HK-2 (cell line): ENCODE data around the gene FADS2.
A peak's percentile ranks its signal among the peaks of the same experiment; 100 is the strongest.

Experiments
- DNase-seq: peaks from one replicate; pipeline ENCODE4 v3.0.0-alpha.2; 2018; ENCODE audit not compliant: unreplicated experiment

The FADS2 gene

DNA sequence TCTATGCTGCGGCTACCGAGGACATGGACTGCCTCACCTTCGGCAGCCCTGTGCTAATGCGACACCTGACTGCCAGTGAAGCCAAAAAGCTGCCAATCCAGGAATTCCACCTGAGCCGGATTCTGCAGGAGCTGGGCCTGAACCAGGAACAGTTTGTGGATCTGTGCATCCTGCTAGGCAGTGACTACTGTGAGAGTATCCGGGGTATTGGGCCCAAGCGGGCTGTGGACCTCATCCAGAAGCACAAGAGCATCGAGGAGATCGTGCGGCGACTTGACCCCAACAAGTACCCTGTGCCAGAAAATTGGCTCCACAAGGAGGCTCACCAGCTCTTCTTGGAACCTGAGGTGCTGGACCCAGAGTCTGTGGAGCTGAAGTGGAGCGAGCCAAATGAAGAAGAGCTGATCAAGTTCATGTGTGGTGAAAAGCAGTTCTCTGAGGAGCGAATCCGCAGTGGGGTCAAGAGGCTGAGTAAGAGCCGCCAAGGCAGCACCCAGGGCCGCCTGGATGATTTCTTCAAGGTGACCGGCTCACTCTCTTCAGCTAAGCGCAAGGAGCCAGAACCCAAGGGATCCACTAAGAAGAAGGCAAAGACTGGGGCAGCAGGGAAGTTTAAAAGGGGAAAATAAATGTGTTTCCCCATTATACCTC lies 32.1 kb upstream of the FADS2 start:
- no peak for DNase-seq

DNA sequence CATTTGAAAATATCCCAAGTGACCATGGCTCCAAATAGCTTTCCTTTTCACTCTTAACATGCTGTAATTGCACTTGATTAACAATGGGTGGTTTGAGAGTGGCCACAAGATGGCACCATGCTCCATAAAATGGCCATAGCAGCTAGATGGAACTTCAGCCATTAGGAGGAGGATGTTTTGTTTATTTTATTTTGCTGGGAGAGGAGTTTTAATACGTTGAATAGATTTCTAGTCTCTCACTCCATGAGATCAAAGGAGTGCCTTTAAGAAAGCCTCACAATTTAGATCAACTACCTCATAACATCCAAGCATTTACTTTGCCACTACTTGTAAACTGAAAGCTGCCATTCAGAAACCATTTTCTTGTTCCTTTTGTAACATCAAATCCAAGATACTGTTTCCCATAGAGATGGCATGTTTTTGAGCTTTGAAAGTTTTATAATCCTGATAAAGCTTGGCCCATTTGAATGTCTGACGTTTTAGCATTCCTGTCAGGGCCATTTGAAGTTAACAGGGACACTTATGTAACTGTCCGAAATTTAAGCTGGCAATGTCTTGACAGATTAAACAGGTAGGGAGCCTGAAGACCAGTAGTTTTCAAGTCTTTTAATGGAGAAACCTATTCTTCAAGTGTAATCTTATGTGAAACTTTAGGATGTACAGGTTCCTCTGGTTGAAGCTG lies 30.7 kb upstream of the FADS2 start:
- DNase-seq, result peak; percentile 37

DNA sequence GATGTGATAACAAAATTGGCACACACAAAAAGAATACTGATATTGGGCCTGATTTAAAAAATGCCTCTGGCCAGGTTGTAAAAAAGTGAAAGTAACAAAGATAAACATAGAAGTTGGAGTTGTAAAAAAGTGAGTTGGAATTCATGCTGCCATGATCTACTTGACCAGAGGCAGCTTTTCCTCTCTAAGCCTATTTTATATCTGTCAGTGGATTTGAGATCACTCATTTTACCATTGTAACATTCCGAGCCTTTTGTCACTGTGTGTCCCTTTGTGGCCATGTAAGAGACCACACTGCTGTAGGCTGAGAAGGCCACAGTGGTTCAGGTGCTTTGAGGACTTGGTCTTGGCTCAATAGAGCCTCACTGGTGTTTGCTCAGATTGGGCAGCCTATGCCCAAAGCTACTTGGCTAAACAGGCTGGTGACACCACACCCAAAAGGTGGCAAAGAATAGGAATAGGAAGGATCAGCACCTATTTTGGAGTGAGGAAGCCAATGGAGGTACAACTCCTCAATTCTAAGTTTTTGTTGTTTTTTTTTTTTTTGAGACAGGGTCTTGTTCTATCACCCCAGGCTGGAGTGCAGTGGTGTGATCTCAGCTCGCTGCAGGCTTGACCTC lies 28.3 kb upstream of the FADS2 start:
- DNase-seq, result no peak

DNA sequence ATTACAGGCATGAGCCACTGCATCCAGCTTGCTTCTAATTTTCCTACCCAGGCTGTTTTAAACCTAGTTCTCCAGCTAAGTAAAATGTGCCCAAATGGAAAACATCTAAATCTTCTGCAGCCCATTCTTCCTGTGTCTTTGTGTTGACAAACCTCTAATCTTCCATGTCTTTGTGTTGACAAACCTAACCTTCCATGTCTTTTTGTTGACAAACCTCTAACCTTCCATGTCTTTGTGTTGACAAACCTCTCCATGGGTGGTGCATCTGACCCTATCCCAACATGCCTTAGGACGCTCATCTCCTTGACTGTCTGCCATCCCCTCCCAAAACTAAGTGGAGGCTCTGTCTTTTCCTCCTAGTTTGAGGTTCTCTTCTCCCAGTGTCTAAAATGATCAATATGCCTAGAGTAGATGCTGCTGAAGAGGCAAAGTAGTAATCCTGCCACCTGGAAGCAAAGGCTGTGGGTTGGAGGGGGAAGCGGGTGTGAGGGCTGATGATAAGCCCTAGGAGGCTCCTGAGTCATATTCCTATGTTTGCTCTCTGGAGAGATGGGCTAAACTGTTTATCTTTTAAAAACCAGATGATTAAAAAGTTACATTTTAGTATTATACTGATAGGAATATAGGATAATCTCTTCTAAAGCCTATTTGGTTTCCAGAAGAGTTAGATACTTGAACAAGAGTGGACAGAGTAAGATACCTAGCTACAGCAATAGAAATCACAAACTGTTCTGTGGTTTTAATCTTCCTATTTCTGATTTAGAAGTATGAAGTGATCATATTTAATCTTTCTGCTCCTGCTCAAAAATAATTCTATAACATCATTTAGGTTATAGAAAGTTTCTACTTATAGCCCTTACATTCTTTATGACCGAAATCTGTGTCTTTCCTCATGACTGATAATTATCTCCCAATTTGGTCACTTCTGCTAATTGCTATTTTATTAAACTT lies 27.5 kb upstream of the FADS2 start:
- no peak for DNase-seq

DNA sequence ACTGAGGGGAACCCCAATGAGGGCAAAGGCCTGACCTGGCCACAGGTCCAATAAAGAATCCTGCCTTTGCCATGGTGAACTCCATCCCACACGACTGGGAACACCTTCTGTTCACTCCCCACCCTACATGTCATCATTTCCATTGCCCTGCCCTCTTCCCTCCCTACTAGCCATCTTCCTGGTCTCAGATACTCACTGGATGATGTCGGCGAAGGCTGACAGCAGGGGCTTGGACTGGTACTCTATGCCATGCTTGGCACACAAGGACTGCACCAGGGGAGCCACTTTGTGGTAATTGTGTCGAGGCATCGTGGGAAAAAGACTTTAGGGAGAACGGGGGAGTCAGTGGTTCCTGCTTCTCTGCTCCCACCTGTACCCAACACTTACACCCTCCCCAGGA lies 25.5 kb upstream of the FADS2 start:
- DNase-seq, result no peak

DNA sequence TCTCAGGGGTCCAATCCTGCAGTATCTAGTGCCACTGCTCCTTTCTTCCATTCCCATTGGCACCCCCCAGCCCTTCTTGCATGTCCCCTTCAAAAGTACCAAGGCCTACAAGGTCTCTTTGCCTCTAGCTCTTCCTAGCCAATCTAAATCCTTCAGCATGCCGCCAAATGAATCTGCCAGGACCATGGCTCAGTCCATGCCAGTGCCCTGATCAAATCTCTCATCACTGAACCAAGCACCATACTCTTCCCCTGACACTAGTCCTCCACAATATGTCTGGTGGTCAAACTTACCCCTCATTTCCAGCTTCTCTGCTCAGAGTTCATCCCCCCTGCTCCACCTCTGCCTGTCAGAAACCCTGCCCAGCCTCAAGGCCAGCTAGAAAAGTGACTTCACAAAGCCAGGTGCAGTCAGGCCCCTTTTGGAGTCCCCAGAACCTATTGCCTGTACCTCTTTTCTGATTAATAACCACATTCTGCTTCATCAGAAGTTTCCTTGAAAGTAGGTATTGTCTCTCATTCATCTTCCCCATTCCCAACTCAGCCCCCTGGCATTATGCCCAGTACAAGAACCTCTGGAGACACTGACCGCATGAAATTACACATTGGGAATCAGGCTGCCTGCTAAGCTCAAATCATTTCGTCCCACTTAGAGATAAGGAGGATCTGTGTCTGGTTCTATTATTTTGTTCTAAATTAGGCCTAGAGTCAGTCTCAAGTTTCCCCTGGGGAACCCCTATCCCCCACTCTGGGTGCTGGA lies 24.0 kb upstream of the FADS2 start:
- no peak for DNase-seq

DNA sequence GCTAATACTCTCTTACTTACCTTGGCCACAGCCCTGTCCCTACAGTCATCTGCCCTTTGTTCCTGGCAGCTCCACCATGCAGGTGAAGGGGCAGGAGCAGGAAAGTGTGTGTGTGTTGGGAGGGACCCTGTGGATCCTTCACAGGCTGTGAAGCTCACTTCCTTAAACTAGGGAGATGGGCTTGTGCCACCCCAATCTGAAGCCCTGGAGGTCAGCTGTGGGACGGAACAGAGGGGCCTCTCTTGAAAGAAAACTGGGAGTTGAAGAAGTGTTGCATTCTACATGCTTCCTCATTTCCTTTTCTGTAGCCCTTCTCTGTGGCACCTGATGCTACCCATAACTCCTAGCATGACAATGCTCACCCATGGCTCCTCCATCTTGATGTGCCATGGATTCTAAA lies 23.0 kb upstream of the FADS2 start:
- no peak for DNase-seq

DNA sequence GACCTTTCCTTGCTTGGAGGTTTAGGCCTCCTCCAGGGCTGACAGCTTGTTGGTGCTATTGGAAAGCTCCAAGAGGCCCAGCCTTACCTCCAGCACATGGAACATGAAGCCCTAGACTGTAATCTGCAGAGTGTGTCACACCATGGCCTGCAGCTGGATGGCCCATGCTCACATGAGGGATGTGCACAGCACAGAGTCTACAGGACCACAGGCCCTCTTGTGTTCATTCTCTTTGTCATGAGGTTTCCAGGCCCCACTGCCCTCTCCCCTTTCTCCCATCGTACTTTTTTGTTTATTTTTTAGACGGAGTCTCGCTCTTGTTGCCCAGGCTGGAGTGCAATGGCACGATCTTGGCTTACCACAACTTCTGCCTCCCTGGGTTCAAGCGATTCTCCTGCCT lies 21.3 kb upstream of the FADS2 start:
- no peak for DNase-seq

DNA sequence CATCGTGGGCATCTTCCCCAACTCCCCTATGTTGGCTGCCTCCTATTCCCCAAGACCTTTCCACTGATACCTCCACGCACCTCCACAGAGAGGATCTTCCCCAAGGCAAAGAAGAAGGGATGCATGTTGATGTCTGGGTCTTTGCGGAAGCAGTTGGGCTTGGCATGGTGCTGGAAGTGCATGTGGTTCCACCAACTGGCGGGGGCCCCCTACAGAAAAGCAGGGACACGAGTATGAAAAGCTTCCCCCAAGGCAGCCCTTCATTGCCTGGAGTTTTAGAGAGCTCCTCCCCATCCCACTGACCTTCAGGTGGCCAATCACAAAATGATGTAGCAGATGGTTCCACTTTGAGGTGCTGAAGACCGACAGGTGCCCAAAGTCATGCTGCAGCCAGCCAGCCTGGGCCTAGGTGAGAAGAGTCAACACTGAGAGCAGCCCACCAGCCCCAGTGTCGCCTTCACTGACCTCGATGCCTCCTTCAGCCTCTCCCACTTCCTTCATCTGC lies 17.4 kb upstream of the FADS2 start:
- no peak for DNase-seq

DNA sequence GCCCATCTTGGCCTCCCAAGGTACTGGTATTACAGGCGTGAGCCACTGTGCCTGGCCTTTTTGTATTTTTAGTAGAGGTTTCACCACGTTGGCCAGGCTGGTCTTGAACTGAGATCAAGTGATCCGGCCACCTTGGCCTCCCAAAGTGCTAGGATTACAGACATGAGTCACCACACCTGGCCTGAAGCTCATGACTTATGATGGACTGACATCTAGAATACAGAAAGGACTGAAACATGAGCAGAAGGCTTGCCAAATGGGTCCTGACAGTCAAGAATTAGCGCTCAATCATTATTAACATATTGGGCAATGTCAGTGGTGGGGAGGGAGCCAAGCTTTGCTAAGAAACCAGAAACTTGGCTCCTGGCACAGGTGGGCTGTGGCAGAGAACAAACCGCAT lies 16.3 kb upstream of the FADS2 start:
- DNase-seq, result no peak

DNA sequence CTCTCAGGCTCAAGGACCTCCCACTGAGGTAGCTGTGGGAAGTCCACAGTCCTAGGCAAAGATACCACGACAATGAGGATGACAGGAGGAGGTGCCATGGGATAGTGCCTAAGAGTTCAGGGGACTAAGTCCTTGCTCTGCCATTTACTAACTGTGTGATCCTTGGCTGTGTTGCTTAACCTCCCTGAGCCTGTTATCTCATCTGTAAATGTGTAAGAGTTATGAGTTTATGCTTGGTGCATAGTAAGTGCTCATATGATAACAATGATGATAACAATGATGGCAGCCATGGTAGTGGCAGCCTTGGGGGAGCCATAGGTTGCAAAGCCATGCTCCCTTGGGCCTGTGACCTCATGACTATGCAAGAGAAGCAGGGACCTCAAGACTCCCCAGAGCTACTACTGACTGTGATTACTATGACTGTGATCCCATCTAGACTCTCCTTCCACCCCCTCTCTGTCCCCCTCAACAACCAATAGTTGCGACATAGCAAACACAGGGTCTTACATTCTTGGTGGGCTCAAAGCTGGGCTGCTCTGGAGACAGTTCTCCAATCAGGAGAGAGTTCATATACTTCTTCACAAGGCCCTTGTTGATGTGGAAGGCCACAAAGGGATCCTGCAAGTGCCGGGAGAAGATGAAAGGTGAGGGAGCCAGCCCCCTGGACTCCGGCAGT lies 15.2 kb upstream of the FADS2 start:
- DNase-seq, result no peak

DNA sequence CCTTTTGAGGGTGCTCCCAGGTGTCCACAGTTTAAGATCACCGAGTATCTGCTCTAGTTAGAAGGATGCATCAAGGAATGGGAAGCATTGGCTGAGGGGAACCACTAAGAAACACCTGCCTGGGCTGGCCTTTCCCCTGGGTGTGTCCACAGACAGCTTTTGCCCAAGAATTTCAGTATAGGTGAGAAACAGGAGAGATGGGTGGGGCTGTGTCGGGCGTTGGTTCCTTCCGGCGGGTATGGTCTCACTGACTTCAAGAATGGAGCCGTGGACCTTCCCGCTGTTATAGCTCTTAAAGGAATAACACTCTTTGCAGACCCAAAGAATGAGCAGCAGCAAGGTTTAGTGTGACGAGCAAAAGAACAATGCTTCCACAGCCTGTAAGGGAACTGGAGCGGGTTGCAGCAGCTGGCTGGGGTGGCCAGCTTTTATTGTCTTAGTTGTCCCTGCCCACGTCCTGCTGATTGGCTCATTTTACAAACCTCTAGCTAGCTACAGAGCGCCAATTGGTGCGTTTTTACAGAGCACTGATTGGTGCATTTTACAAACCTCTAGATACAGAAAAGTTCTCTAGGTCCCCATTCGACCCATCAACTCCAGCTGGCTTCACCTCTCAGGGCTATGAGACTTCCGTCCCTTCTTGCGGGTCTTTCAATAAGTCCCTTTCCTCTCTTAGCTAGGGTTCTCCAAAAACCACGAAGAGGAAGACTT lies 13.7 kb upstream of the FADS2 start:
- peak; percentile 29 for DNase-seq

DNA sequence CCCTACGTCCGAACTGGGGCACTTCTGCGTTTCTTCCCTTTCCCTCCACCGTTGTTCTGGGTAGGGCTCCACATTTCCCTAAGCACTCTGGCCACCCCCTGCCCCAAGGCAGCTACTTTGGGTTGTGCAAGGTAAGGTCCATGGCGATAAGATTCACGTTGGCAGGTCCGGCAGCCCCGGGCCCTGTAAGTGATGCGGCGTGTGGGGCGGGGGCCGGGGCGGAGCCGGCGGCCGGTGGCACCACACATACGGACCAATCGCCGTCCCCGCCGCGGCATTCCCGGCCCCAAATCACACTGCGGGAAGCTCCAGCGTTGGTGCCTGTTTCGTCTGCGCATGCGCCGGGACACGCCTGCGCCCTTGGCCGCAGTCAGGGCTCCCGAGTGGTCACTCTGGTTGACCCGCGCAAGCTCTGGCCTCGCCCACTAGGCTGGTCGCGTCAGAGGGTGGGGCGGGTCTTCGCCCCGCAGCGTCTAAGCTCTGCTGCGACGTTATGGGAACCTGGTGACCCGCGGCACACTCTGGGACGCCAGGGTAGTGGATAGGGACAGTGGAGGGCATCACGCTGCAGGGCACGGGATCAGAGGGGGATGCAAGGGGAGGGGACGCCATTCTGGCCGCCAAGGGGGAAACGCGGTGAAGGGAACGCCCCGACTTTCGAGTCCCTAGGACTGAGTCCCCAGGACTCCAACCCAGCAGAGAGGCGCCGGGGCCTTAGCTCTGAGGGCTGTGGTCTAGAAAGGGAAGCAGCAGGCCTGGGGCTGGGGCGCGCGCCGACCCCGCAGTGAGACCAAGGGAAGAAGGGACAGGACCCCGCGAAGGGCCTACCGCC lies 12.9 kb upstream of the FADS2 start:
- DNase-seq, result peak; percentile 95

DNA sequence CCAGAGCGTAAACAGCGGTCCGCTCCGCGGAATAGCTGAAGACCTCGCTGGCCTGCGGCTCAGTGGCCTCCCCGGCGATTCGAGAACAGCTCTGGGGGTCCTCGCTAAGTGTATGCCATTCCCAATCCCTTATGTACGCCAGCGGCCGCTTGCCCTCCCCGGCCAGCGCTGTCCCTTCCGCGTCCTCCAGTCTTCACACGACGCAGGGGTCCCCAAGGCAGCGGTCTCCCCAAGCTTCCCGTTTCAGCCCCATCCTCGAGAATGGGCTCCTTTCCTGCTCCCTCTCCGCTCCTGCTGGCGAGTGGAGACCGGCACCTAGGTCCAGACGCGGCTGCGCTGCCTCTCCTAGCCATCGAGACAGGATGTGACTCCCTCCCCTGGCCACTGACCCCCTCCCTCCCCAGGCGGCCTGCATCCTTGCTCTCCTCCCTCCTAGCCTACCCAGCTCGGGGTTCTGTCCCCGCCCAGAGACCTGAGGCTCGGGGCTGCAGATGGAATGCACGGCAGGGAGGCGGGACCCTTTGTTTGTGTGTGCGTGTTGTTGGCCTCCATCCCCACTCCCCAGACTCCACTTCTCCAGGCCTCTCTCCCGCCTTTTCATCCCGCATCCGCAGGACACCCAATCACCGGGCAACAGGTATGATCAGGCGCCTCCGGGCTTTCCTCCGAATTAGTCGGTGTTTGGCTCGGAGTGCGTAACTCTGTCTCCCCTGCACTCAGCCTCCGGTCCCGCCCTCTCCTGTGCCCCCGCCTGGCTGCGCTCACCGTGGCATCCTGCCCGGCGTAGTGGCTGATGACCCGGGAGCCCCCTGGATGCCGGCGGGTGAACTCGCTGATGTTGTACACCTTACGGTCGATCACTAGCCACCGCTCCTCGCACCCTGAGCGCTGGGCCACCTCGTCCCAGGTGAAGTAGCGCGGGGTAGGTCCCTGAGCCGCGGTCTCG lies 12.0 kb upstream of the FADS2 start:
- peak; percentile 79 for DNase-seq

DNA sequence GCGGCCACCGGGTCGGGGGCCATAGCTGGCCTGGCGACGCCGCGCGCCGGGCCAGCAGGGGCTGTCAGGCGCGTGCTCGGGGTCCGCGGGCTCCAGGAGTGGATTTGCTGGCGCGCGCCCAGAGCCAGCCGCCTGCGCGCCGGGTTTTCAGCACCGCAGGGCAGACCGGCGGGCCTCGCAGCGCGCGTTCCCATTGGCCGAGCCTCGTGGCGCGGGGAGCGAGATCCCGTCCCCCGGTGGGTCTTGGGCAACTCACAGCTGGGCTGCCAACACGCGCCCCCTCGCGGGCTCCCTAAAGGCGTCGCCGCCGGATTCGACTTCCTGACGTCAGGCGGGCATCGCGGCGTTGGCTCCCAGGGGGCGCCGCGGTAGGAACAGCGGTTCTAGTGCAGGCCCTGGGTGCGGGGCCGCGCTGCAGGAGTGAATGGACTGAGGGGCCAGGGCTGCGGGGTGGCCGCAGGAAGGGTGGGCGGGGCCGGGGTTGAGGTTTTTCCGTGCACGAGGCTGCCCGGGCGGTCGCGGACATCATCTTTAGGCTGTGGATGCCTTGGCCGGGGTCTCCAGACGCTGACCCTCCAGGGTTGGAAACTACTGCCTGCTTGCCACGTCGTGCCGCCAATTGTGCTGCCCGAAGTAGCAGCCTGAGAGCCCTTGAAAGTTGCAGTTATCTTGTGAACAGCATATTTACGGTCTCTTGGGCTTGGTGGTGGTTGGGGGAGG lies 11.2 kb upstream of the FADS2 start, which contains the start of gene FADS1:
FADS1 (minus strand) TSS at position 268 of the 720 bp plus-strand sequence; CDS start at position 194, 74 bp downstream.
- peak; percentile 93 for DNase-seq

DNA sequence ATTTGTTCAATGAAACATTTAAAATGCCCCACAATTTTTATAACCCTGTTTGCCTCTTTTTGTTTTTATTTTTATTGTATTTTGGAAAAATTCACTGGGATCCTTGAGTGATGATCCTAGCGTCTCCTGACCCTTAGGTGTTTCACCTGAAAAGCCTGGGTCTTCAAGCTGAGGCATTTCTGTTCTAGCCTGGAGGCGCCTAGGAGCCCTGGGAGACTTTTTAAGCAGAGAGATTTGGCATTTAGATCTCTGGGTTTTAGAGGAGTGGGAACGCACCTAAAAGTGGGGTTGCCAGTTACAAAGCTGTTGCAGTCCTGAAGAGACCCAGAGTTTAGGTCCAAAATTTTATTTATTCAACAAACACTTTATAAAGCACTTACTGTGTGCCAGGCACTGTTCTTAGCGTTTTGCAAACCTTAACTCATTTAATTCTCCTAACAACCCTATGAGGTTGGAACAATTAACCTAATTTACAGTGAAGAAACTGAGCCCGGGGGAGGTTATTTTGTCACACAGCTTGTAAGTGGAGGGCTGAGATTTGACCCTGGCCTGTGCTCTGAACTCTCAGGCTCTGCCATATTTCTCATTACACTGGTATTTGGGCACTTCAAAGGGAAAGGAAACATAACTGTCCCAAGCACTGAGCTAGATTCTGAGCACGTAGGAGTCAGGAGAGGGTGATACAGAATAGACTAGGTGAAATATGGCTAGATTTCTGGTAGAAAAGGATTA lies 10.5 kb upstream of the FADS2 start:
- DNase-seq, result no peak
